GM12864 (cell line): ENCODE results near the gene RAB3IL1.

Source experiments
- DNase-seq: peaks from one replicate; pipeline ENCODE4 v3.0.0-alpha.2; 2011; ENCODE audit warnings: low read depth
- H3K4me3 ChIP-seq: 2 replicates; pipeline ENCODE4 v1.5.1; 2011; ENCODE audit warnings: mild to moderate bottlenecking, low read depth, low read length, control low read depth
- CTCF ChIP-seq: IDR thresholded peaks from 2 replicates; pipeline ENCODE4 v1.5.1; 2011; ENCODE audit warnings: low read depth, mild to moderate bottlenecking, moderate library complexity, low read length, control low read depth, inconsistent platforms; ENCODE audit errors: missing control alignments

RAB3IL1 gene

GRCh38 chr11:61918938-61919704 lies 1.8 kb upstream of the RAB3IL1 start:
- no peak overlapping the region for H3K4me3 ChIP-seq
- TF ChIP-seq CTCF, result no peak
- DNase-seq, result no peak

DNA sequence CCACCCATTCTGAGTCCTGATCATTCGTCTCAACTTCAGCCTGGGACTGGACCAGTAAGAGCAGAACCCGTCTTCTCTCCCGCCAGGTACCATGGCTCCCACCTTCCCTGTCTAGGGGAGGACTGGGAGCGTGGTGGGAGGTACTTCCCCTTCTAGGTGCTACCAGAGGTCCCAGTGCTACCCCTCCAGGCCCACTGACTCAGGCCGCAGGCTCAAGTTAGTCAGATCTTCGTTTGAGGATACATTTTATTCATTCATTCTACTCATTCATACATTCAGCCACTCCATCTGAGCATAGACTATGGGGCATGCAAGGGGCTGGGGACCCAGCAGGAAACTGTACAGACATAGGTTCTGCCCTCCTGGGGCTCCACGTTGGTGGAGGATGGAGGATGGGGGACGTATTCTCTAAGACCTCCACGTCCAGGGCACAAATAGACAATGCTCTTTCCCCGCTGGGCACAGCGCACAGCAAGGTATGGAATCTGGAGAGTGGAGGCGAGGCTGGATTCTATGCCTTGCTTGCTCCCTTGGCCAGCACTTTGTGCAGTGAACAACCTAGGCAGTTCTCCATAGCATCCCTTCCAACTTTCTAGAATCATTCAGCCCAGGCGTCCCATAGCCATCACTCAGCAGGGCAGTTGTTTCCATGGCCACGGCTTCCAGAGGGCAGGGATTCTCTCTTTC lies 1.0 kb upstream of the RAB3IL1 start:
- no peak for DNase-seq
- no peak for TF ChIP-seq CTCF
- no peak overlapping the region for H3K4me3 ChIP-seq

GRCh38 chr11:61916737-61917333 lies 531 bp downstream of the RAB3IL1 start:
- no peak overlapping the region; the same call in 1 of the 2 replicates for H3K4me3 ChIP-seq
- no peak for TF ChIP-seq CTCF
- DNase-seq, result no peak

GRCh38 chr11:61914471-61915171 lies 2.7 kb downstream of the RAB3IL1 start:
- no peak for DNase-seq
- H3K4me3 ChIP-seq, result no peak overlapping the region
- TF ChIP-seq CTCF, result no peak

- H3K4me3 ChIP-seq, result no peak overlapping the region
- no peak for TF ChIP-seq CTCF
- no peak for DNase-seq
These were observed 3.5 kb downstream of the RAB3IL1 start for GRCh38 chr11:61913699-61914395.

DNA sequence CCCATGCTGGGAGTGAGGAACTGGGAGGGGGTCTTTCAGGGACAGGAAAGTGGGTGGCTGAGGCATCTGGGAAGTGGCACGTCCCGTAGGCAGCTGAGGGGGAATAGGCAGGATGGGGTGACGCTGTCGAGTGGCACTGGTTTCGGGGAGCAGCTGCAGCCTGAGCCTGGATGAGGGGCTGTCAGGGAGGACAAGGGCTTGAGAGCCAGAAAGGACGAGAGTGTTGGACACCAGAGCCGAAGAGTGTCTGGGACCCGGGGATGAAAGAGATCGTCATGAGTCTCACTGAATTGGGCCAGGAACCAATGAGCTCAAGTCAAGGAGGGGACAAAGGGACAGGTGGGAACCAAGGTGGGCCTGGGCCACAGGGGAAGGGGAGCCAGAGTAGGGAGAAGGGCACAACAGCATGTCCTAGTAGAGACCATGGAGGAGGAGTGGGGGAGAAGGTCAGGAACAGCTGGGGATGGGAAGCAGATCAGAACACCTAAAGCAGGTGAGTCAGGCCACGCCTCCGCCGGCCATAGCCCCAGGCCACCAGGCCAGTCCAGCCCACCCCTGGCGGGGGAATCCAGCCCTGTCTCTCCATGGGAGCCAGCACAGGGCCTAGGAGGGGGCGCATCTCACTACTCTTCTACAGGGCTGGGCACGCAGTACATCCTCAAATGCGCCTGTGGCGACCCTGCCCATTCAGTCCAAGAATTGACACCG lies 4.2 kb downstream of the RAB3IL1 start:
- TF ChIP-seq CTCF, result no peak

More for the DNA sequence above, 4.2 kb downstream of the RAB3IL1 start:
- DNase-seq, result no peak
- no peak overlapping the region for H3K4me3 ChIP-seq
